GM19324 (cell line): ENCODE results near the gene NLRX1.
"Not testable (repeated sequence)": the region's sequence is repeated elsewhere in the genome, so short reads cannot be mapped to it uniquely, and the experiment has no call there.

Experiments
- ATAC-seq: cut with Tn5 transposase; IDR thresholded peaks from one replicate; pipeline ENCODE4 v1.9.1; 2021; ENCODE audit warnings: mild to moderate bottlenecking, moderate library complexity; ENCODE audit not compliant: unreplicated experiment, low FRiP score

Gene NLRX1

DNA sequence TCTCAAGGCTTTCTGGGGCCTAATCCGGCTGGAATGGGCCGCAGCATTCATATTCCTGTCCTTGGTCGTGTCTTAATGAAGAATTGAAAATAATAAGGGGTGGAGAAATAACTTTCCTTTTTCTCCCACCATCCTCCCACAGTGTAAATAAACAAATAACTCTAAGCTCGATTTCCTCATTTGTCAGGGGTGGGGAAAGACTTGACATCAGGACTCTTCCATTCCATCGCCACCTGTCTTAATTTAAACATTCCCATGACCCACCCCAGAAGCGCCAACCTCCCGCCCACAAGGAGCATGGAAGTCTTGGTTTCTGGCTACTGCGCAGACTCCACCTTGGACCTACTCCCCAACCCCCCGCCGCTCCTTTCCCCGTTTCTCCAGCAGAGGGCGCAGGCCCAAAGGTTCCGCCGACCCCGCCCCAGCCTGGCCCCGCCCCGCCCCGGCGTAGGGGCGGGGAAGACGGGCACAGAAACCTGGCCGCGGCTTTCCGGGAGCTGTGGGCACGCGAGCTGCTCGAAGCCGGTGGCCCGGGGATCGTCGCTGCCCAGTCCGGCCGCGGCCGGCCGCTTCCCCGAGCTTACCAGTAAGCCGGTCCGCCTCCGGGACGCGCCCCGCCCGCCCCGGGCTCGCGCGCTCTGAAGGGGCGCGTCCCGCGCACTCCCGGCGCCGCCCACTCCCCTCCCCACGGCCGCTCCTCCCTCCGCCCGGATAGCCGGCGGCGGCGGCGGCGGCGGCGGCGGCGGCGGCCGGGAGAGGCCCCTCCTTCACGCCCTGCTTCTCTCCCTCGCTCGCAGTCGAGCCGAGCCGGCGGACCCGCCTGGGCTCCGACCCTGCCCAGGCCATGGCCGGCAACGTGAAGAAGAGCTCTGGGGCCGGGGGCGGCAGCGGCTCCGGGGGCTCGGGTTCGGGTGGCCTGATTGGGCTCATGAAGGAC is 37.3 kb downstream of the NLRX1 start, which contains the start of gene CBL:
CBL (plus strand) TSS at position 766 of the 937 bp plus-strand sequence; CDS start at position 845, 79 bp downstream.
- peak; percentile 90 for ATAC-seq

DNA sequence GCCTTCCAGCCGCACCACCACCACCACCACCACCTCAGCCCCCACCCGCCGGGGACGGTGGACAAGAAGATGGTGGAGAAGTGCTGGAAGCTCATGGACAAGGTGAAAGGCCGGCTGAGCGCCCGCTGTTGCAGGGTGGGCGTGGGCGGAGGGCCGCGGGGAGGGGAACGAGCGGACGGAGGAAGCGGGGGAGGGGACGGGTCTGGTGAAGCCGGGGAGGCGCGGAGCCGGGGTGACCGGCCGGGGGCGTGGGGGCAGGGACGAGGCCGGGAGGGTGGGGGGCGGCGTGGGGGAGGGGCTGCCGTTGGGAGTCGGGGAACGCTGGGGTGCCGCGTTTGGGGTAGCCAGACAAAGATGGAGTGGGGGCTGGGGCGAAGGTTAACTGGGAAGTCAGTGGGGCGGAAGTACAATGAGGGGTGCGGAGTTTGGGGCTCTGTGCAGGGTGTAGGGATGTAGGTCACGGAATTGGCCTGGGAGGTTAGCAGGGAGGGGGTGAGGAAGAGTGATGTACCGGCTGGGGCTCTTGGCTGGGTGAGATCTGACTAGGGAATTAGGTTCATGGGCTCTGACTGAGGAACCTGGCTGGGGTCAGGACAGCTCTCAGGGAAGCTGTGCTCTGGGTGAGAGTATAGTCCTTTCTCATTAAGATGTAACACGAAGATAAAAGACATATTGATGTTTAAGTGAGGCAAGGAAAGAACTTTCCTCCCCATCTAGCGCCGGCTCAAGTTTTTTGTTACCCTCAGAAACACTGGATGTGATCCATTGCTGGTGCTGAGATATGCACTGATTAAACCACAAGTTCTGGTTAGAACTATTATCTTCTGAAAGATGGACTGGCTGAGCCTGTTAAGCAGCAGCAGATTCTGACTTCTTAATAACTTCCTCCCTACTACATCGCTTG is 38.2 kb downstream of the NLRX1 start:
- ATAC-seq, result no peak

GRCh38 chr11:119207415-119207960 is 39.0 kb downstream of the NLRX1 start:
- no peak for ATAC-seq

DNA sequence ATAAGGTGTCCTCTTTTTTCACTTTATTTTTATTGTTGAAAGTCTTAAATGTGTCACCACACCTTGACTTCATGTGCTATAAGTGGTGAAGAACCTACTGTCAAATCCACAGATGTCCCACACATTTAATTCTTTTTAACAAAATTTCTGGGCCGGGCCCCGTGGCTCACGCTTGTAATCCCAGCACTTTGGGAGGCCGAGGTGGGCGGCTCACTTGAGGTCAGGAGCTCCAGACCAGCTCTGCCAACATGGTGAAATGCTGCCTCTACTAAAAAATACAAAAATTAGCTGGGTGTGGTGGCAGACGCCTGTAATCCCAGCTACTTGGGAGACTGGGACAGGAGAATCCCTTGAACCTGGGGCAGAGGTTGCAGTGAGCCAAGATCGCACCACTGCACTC is 40.7 kb downstream of the NLRX1 start:
- ATAC-seq, result no peak

DNA sequence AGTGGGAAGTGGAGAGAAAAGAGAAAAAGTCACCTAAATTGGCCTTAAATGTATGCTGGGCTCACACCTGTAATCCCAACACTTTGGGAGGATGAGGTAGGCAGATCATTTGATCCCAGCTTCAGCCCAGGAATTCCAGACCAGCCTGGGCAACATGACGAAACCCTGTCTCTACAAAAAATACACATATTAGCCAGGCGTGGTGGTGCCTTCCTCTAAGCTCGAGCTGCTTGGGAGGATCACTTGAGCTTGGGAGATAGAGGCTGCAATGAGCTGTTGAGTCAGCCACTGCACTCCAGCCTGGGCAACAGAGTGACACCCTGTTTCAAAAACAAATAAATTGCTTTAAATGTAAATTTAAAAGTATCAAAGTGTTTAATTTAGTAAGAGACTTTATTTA is 41.5 kb downstream of the NLRX1 start:
- no peak for ATAC-seq

- ATAC-seq, result no peak
Measured at GRCh38 chr11:119218141-119218878, 49.8 kb downstream of the NLRX1 start.

DNA sequence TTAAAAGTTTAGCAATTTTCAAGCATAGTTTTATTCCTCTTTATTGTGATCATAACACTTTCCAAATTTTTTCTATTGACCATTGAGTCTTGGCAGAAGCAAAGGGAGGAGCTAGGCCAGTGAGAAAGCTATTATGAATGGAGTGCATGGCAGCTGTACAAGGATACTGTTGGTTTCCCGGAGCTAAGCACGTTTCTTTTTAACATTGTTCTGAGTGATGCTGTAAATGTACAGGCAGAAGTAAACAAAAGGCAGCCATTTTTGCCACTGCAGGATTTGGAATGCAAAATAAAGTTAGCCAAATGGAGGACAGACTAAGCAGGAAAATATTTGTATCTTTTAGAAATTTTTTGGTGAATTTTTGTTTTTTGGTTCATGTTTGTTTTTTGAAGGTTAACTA is 53.8 kb downstream of the NLRX1 start:
- ATAC-seq, result no peak

DNA sequence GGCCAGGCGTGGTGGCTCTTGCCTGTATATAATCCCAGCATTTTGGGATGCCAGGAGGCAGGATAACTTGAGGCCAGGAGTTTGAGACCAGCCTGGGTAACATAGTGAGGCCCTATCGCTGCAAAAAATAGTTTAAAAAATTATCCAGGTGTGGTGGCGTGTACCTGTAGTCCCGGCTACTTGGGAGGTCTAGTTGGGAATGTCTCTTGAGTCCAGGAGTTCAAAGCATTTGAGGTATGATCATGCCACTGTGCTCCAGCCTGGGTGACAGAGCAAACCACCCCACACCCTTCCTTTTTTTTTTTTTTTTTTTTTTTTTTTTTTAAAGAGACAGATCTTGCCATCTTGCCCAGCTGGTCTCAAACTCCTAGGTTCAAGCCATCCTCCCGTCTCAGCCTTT is 54.4 kb downstream of the NLRX1 start:
- no peak for ATAC-seq

GRCh38 chr11:119223856-119224255 is 55.3 kb downstream of the NLRX1 start:
- ATAC-seq, result no peak

DNA sequence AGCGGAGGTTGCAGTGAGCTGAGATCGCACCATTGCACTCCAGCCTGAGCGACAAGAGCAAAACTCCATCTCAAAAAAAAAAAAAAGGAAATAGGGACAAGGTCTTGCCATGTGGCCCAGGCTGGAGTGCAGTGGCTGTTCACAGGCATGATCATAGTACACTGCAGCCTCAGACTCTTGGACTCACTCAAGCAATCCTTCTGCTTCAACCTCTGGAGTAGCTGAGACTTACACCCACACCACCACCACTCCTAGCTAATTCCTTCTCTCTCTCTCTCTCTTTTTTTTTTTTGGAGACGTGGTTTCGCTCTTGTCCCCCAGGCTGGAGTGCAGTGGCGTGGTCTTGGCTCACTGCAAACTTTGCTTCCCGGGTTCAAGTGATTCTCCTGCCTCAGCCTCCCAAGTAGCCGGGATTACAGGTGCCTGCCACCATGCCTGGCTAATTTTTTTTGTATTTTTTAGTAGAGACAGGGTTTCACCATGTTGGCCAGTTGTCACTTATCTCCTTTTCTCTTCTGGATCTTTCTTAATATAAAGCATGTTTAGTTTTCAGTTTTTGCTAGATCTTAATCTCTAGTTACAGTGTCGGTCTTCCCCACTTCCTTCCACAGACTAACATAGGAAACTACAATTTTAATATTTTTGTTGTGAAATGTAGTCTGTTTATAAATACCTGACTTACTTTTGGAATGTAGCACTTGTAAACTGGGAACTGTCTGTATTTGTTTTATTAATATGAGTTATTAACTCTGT is 60.2 kb downstream of the NLRX1 start:
- ATAC-seq, result not testable (repeated sequence)

DNA sequence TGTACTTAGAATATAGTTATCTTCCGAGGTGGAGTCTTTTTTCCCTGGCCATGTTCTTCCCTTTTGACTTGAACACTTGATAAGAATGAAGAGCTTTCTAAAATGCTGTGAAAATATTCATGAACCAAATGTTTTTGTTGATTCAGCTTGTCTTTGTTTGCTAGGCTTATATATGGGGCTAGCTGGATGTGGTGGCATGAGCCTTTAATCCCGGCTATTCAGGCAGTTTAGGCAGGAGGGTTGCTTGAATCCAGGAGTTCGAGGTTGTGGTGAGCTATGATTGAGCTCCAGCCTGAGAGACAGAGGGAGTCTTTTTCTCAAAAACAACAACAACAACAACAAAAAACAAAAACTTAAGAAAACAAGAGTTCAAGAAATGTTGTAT is 60.8 kb downstream of the NLRX1 start:
- ATAC-seq, result no peak

DNA sequence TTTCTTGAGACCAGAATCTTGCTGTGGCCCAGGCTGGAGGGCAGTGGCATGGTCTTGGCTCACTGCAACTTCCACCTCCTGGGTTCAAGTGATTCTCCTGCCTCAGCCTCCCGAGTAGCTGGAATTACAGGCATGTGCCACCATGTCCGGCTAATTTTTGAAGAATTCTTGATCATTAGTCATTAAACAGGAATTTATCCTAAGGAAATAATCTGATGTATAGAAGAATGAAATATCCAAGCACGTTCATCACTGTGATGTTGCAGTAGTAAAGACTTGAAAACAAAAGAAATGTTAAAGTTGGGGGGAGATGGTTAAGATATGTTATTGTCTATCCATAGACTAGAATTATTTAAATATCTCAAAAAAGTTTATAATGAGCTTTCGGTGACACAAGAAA is 61.2 kb downstream of the NLRX1 start:
- ATAC-seq, result no peak
